CD4-positive, alpha-beta T cell (primary cell): Measurements from ENCODE around the gene C11orf21. TPM values are rescaled to one million over a fixed set of nuclear protein-coding genes. Genes with fewer than 3 reads are reported as not detected.

Experiments
- ATAC-seq: fragments of 200-7000 bp; cut with Tn5 transposase; one replicate; pipeline ENCODE4 v1.10.0; 2022; ENCODE audit warnings: mild to moderate bottlenecking; ENCODE audit not compliant: poor library complexity
- CTCF ChIA-PET: fragments of 350-600 bp; sonication (Branson Sonifier 250); formaldehyde crosslinking; loops from one replicate; lab custom pipeline; 2021; ENCODE audit warnings: antibody characterized with exemption, inconsistent platforms; lab: Charles Lee
- POLR2A ChIA-PET: fragments of 350-600 bp; sonication (Branson Sonifier 250); formaldehyde crosslinking; loops from one replicate; lab custom pipeline; 2021; ENCODE audit warnings: antibody characterized with exemption, inconsistent platforms; lab: Charles Lee
- DNase-seq, 14 experiments: peaks; one replicate each; pipeline ENCODE4 v3.0.0-alpha.2; 2013 to 2020; ENCODE audit warnings: mixed read lengths in 2 of 14
- H3K27ac ChIP-seq, 2 donors: one replicate each; pipeline versions ENCODE4 v1.5.1 to v1.7.0; 2013; ENCODE audit warnings: low read length in 2 of 2, low read depth in 1 of 2, mild to moderate bottlenecking in 1 of 2
- H3K27me3 ChIP-seq, 2 experiments: 1 replicate in 1 of 2; 2 replicates in 1 of 2; pipeline versions ENCODE4 v1.6.1 to v1.7.0; 2013; ENCODE audit warnings: low read length in 2 of 2, control low read depth in 1 of 2, mild to moderate bottlenecking in 1 of 2, moderate library complexity in 1 of 2; ENCODE audit not compliant: insufficient read depth in 2 of 2, control insufficient read depth in 1 of 2
- H3K36me3 ChIP-seq: one replicate; pipeline ENCODE4 v1.6.1; 2013; ENCODE audit warnings: low read length, control low read depth; ENCODE audit not compliant: insufficient read depth
- H3K4me1 ChIP-seq: one replicate; pipeline ENCODE4 v1.6.1; 2013; ENCODE audit warnings: low read length, control low read depth; ENCODE audit not compliant: insufficient read depth
- H3K4me3 ChIP-seq: one replicate; pipeline ENCODE4 v1.5.1; 2013; ENCODE audit warnings: mild to moderate bottlenecking, low read length, moderate library complexity
- H3K9me3 ChIP-seq, 2 experiments: 1 replicate in 1 of 2; 2 replicates in 1 of 2; pipeline versions ENCODE4 v1.6.1 to v1.7.0; 2013; ENCODE audit warnings: low read length in 2 of 2, mild to moderate bottlenecking in 2 of 2, control low read depth in 1 of 2, moderate library complexity in 1 of 2; ENCODE audit not compliant: control insufficient read depth in 1 of 2, insufficient read depth in 1 of 2
- H3K27ac Mint-ChIP-seq: one replicate; pipeline ENCODE4 v1.8.0; 2020; ENCODE audit warnings: mixed read lengths
- H3K27me3 Mint-ChIP-seq: one replicate; pipeline ENCODE4 v1.8.0; 2021; ENCODE audit warnings: mixed read lengths
- H3K36me3 Mint-ChIP-seq: one replicate; pipeline ENCODE4 v1.8.0; 2021; ENCODE audit warnings: low read depth, mixed read lengths
- H3K4me1 Mint-ChIP-seq: one replicate; pipeline ENCODE4 v1.8.0; 2021; ENCODE audit warnings: low read depth, mixed read lengths
- H3K4me3 Mint-ChIP-seq: one replicate; pipeline ENCODE4 v1.8.0; 2020; ENCODE audit warnings: mild to moderate bottlenecking, mixed read lengths
- H3K9me3 Mint-ChIP-seq: one replicate; pipeline ENCODE4 v1.8.0; 2020; ENCODE audit warnings: mixed read lengths
- intact Hi-C, 2 experiments: fragments of 100-400 bp; cut with DNase I in 1 of 2; cut with micrococcal nuclease in 1 of 2; formaldehyde crosslinking; loops; one replicate each; pipeline versions ENCODE4 v1.15.1 to v1.9.0; 2023 to 2025; cut with DNase I, micrococcal nuclease
- total RNA-seq, 174 experiments: library from RNA in 2 of 174; stranded (reverse) in 2 of 174; gene quantifications; one replicate each; pipeline ENCODE4 v1.2.3 and lab custom pipeline; 2021 to 2026
- TF ChIP-seq, protein P1 (sequence below): fragments of 200-600 bp; IDR thresholded peaks from one replicate; pipeline ENCODE4 v1.8.0; 2022; ENCODE audit warnings: antibody characterized with exemption, mild to moderate bottlenecking

Gene C11orf21
- total RNA-seq, 2 experiments from 2014 or later = 71.2 to 71.7 TPM

DNA sequence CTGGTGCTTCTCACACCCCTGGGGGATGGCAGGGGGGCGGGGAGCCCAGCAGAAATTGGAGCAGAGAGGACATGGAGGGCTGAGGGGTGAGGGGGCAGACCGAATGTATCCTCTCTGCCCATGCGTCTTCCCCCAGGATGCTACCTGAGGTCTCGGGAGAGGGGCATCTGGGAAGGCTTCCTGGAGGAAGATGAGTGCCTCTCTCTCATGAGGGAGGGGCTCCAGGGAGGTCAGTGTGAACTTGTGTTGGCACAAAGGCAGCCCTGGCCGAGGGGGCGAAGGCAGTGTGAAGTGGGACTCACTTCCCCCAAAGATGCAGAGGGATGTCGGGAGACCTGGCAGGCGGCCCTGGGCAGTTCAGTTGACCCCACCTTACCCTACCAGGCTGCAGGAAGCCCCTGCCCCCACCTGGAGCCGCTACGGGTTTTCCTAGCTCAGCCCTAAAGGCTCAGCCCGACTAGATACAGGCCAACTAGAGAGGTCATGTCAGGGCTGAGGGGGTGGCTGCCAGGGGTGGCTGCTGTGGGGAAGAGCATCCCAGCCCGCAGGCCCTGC is 41.7 kb downstream of the C11orf21 start:
- DNase-seq = no peak
- no peaks in the 10 kb centered on the region for H3K36me3 Mint-ChIP-seq
- no peak overlapping the region for H3K27ac Mint-ChIP-seq
- Histone ChIP-seq H3K27ac (no peak overlapping the region), H3K36me3 (no peaks in the 10 kb centered on the region), H3K9me3 (no peaks in the 10 kb centered on the region), H3K4me3 (no peak overlapping the region), H3K27me3 (no peaks in the 10 kb centered on the region), H3K4me1 (no peaks in the 10 kb centered on the region)
- ChIA-PET POLR2A (no interaction called here), CTCF (no interaction called here)
- intact Hi-C loops = loop anchor here in 1 of 2 experiments (10.0 kb wide), 1 partner anchor 975 kb away; the partner anchor contains the start of gene MRGPRE
- ATAC-seq = no peak
- TF ChIP-seq, protein P1, sequence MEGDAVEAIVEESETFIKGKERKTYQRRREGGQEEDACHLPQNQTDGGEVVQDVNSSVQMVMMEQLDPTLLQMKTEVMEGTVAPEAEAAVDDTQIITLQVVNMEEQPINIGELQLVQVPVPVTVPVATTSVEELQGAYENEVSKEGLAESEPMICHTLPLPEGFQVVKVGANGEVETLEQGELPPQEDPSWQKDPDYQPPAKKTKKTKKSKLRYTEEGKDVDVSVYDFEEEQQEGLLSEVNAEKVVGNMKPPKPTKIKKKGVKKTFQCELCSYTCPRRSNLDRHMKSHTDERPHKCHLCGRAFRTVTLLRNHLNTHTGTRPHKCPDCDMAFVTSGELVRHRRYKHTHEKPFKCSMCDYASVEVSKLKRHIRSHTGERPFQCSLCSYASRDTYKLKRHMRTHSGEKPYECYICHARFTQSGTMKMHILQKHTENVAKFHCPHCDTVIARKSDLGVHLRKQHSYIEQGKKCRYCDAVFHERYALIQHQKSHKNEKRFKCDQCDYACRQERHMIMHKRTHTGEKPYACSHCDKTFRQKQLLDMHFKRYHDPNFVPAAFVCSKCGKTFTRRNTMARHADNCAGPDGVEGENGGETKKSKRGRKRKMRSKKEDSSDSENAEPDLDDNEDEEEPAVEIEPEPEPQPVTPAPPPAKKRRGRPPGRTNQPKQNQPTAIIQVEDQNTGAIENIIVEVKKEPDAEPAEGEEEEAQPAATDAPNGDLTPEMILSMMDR = no peak
- H3K4me1 Mint-ChIP-seq = no peaks in the 10 kb centered on the region
- H3K9me3 Mint-ChIP-seq = no peaks in the 10 kb centered on the region
- H3K4me3 Mint-ChIP-seq = no peak overlapping the region
- no peaks in the 10 kb centered on the region for H3K27me3 Mint-ChIP-seq

DNA sequence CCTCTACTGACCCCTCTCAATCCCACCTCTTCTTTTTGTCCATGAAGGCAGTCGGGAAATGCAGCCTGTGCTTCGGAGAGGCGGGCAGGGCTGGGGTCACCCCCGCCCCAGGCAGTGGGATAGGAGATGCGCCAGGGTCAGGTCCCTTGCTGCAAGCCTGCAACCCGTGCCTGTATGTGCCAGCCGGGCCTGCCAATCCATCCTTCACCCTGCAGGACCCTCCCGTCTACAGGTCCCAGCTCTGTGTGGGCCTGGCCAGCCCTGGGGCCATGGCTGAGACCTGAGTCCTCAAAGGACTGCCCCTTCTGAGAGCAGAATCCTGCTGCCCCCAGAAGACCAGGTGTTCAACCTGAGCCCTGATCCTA is 42.3 kb downstream of the C11orf21 start:
- Mint-ChIP-seq H3K27me3 (no peaks in the 10 kb centered on the region), H3K9me3 (no peaks in the 10 kb centered on the region), H3K4me1 (no peaks in the 10 kb centered on the region), H3K4me3 (no peak overlapping the region), H3K36me3 (no peaks in the 10 kb centered on the region), H3K27ac (no peak overlapping the region)
- intact Hi-C loops = loop anchor here in 1 of 2 experiments (10.0 kb wide), 1 partner anchor 975 kb away; the partner anchor contains the start of gene MRGPRE
- Histone ChIP-seq H3K4me1 (no peaks in the 10 kb centered on the region), H3K27me3 (no peaks in the 10 kb centered on the region), H3K4me3 (no peak overlapping the region), H3K9me3 (peaks cover 0 to 4% of the 10 kb centered on the region in 2 experiments), H3K36me3 (no peaks in the 10 kb centered on the region), H3K27ac (no peak overlapping the region)
- ATAC-seq = no peak
- TF ChIP-seq, protein P1 = no peak
- DNase-seq = peak in 1 of 14 experiments; percentile 4
- CTCF ChIA-PET = no interaction called here
- POLR2A ChIA-PET = no interaction called here

DNA sequence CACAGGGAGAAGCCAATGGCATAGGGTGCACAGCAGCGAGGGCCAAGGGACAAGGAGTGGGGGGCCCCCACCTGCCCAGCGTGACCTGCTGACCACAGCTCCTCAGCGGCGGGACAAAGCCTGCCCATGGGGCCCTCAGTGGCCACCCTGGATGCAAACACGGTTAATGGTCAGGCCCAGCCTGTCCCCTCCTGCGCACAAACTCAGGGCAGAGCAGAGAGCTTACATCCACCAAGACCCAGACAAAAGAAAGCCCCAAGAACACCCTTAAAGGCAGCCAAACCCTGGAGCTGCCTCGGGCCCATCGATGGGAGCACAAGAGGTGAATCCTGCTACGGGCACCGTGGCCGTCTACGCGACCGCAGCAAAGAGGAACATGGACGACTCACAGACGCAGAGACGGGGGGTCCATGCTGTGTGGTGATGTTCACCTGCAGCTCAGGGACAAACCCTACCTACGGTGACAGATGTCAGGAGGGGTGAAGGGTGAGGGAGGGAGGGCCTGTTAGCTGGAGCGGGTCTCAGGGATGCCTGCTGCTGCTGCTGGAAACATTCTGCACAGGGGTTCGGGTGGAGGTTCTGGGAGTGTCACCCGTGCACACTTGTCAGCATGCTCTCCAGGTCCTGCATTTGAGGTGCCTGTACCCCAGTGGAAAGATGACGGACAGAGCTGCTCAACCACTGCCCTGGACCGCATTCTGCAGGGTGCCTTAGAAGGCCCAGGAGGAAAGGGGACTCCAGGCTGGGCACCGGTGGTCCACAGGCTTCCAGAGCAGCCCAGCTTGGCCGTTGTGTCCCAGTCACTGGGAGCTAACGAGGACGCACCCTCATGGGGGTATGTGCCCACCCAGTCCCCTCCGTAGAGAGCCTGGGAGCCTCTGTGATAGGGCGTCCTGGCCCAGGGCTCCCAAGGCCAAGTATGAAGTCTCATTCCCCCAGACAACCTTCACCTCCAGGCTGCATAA is 42.9 kb downstream of the C11orf21 start:
- TF ChIP-seq, protein P1 = no peak
- no peak for ATAC-seq
- Mint-ChIP-seq H3K27me3 (no peaks in the 10 kb centered on the region), H3K36me3 (no peaks in the 10 kb centered on the region), H3K4me1 (no peaks in the 10 kb centered on the region), H3K9me3 (no peaks in the 10 kb centered on the region), H3K27ac (no peak overlapping the region), H3K4me3 (no peak overlapping the region)
- Histone ChIP-seq H3K36me3 (no peaks in the 10 kb centered on the region), H3K27ac (no peak overlapping the region), H3K4me3 (no peak overlapping the region), H3K4me1 (no peaks in the 10 kb centered on the region), H3K9me3 (peaks cover 0 to 5% of the 10 kb centered on the region in 2 experiments), H3K27me3 (no peaks in the 10 kb centered on the region)
- intact Hi-C loops = loop anchor here in 1 of 2 experiments (10.0 kb wide), 1 partner anchor 976 kb away; the partner anchor contains the start of gene MRGPRE
- POLR2A ChIA-PET = no interaction called here
- CTCF ChIA-PET = interaction anchor here (0.5 kb wide), 1 partner anchor 12 kb away, joined by 3 read pairs; no protein-coding TSS in a partner anchor
- DNase-seq = peak in 1 of 14 experiments; percentile 4
